Stomach smooth muscle (tissue), 2 donors: Measurements from ENCODE around the gene ZNF469.

Experiments used
- H3K27ac ChIP-seq: one replicate; pipeline ENCODE4 v1.7.0; 2013; ENCODE audit warnings: mild to moderate bottlenecking, low read length, inconsistent platforms
- H3K27me3 ChIP-seq, 2 donors: one replicate each; pipeline ENCODE4 v1.7.0; 2013; ENCODE audit warnings: low read length in 2 of 2; ENCODE audit not compliant: insufficient read depth in 2 of 2, control insufficient read depth in 1 of 2
- H3K36me3 ChIP-seq, 2 donors: one replicate each; pipeline ENCODE4 v1.7.0; 2013; ENCODE audit warnings: low read length in 2 of 2; ENCODE audit not compliant: control insufficient read depth in 2 of 2, insufficient read depth in 2 of 2
- H3K4me1 ChIP-seq: one replicate; pipeline ENCODE4 v1.7.0; 2013; ENCODE audit warnings: low read length; ENCODE audit not compliant: control insufficient read depth, insufficient read depth
- H3K4me3 ChIP-seq, 2 donors: one replicate each; pipeline ENCODE4 v1.7.0; 2013; ENCODE audit warnings: low read length in 2 of 2
- H3K9ac ChIP-seq, 2 donors: one replicate each; pipeline ENCODE4 v1.7.0; 2013; ENCODE audit warnings: low read length in 2 of 2, mild to moderate bottlenecking in 1 of 2
- H3K9me3 ChIP-seq, 2 donors: one replicate each; pipeline ENCODE4 v1.7.0; 2013; ENCODE audit warnings: low read length in 2 of 2; ENCODE audit not compliant: control insufficient read depth in 2 of 2
- donor health status: healthy.
- donor health status: Pancreatic carcinoma.

The ZNF469 gene

DNA sequence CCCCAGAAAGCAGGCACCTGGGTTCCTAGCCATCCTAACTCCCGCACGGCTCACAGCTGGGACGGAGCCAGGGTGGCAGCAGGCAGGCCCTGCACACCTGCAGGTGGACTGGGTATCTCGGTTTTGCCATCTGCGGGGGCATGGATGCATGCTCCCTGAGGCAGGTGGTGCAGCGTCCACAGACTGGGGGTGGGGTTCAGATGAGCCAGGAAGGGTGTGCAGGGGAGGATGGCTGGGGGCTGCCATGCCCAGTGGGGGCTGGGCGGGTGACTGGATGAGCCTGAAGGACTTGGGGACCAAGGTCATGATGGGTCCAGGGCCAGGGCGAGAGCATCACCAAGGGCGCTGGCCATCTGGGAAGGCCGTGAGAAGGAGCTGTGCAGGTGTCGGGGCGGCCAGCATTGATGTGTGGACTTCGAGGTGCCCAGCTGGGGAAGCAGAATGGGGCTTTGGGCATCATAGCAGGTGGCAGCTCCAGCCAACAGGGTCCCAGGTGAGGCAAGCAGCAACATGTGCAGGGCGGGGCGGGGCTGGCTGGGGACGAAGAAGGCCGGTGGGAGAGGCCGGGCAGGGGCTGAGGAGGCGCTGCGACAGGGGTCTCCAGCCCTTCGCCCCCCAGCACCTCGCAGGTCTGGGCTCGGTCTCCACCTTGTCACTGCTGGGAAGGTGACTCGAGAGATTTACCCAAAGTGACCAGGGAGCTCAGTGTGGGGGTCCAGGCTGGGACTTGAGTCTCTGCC lies 41.0 kb upstream of the ZNF469 start:
- Histone ChIP-seq H3K9ac (no peak overlapping the region), H3K9me3 (peaks cover 0 to 8% of the 10 kb centered on the region in 2 donors), H3K4me3 (no peak overlapping the region), H3K27ac (no peak overlapping the region), H3K4me1 (no peaks in the 10 kb centered on the region), H3K27me3 (peaks cover 4 to 6% of the 10 kb centered on the region in 2 donors), H3K36me3 (no peaks in the 10 kb centered on the region)

DNA sequence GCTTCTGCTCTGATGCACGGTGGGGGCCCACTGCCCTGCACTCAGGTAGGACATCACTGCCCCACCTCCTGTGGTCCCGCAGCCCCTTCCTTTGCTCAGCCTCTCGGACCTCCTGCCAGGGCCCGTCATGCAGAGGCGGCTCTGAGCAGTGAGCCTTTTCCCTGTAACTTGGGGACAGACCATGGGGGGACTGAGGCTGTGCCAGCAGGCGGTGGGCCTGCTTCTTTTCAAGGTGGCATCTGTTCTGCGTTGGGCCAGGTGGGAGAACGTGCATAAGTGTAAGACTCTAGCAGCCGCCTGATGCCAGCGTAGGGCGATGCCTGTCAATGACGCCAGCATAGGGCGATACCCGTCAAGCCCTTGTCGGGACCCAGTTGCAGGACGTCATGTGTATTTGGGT lies 40.3 kb upstream of the ZNF469 start:
- Histone ChIP-seq H3K4me3 (no peak overlapping the region), H3K27ac (no peak overlapping the region), H3K9me3 (peaks cover 0 to 8% of the 10 kb centered on the region in 2 donors), H3K9ac (no peak overlapping the region), H3K36me3 (no peaks in the 10 kb centered on the region), H3K4me1 (no peaks in the 10 kb centered on the region), H3K27me3 (peaks cover 4 to 6% of the 10 kb centered on the region in 2 donors)

DNA sequence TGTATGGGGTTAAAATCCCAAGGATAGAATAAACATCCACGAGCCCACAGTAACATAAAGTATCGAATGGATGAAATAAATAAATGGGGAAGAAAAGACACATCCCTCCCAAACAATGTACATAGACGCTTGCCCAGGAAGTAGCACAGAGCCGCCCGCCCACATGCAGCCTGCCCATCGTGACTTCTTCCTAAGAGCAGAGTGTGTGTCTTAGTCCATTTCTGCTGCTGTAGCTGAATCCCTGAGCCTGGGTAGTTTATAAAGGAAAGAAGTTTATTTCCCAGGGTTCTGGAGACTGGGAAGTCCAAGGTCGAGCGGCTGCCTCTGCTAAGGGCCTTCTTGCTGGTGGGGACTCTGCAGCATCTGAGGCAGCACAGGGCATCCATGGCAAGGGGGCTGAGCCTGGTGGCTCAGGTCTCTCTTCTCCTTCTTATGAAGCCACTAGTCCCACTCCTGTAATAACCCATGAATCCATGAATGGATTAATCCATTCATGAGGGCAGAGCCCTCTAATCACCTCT lies 39.4 kb upstream of the ZNF469 start:
- no peak overlapping the region for H3K9ac ChIP-seq
- peaks cover 0 to 8% of the 10 kb centered on the region in 2 donors for H3K9me3 ChIP-seq
- H3K36me3 ChIP-seq = no peaks in the 10 kb centered on the region
- H3K27me3 ChIP-seq = peaks cover 4 to 6% of the 10 kb centered on the region in 2 donors
- peaks cover 2% of the 10 kb centered on the region for H3K4me1 ChIP-seq
- no peak overlapping the region for H3K27ac ChIP-seq
- H3K4me3 ChIP-seq = no peak overlapping the region

DNA sequence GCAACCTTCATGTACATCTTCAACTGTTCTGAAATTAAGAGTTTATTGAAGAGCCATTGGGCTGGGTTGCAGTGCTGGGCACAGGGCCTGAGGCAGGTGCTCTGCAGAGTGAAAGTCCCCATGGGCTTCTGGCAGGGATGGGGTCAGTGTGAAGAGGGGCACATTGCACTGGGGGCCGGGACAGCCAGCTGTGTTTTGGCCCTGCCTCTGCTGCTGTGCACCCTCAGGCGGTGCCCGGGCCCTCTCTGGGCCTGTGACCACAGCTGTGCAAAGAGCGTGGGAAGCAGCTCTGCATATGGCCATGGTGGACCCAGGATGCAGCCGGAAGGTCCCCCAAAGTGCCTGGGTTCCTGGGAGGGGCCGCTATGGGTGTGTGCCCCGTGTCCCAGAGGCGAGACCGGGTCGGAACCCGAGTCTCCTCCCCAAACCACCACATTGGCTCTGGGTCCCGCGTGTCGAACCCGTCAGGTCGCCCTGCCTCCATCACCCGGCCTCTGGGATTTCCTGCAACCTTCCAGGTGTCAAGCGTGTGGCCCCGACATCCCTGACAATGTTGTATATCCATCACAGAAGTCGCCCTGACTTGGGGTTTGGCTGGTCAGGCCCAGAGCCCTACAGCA lies 38.2 kb upstream of the ZNF469 start:
- H3K4me1 ChIP-seq = peaks cover 2% of the 10 kb centered on the region
- H3K27ac ChIP-seq = no peak overlapping the region
- H3K9me3 ChIP-seq = peaks cover 0 to 8% of the 10 kb centered on the region in 2 donors
- H3K27me3 ChIP-seq = peaks cover 3% of the 10 kb centered on the region in 2 donors
- H3K36me3 ChIP-seq = no peaks in the 10 kb centered on the region
- H3K9ac ChIP-seq = no peak overlapping the region
- no peak overlapping the region for H3K4me3 ChIP-seq

DNA sequence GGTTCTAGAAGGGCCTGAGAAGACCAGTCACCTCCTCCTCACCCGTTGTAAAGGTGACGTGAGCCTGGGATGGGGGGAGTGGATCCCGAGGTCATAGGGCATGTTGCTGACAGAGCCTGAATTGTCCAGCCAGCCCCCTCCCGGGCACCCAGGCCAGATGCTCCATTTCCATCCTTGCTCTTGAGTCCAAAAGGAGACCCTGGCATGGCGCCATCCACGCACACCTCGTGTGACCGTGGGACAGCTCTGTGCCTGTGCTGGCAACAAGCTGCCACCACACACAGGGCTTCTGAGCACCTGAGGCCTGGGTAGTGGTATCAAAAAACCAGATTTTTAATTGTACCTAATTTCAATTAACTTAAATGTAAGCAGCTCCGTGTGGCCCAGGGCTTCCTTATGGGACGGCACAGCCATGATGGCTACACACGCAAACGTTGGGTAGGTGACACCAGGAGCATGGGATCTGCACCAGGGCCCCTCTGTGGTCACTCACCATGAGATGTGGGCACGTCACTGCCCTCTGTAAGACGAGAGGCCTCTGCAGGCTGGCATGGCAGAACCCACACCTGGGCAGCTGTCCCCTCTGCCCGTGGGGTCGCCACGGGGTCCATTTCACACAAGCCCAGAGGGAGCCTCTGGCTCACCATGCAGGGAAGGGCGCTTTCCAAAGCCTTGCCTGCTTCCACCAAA lies 37.6 kb upstream of the ZNF469 start:
- Histone ChIP-seq H3K4me1 (peaks cover 2% of the 10 kb centered on the region), H3K4me3 (no peak overlapping the region), H3K36me3 (no peaks in the 10 kb centered on the region), H3K9ac (no peak overlapping the region), H3K27me3 (peaks cover 1 to 6% of the 10 kb centered on the region in 2 donors), H3K9me3 (peaks cover 0 to 8% of the 10 kb centered on the region in 2 donors), H3K27ac (no peak overlapping the region)

DNA sequence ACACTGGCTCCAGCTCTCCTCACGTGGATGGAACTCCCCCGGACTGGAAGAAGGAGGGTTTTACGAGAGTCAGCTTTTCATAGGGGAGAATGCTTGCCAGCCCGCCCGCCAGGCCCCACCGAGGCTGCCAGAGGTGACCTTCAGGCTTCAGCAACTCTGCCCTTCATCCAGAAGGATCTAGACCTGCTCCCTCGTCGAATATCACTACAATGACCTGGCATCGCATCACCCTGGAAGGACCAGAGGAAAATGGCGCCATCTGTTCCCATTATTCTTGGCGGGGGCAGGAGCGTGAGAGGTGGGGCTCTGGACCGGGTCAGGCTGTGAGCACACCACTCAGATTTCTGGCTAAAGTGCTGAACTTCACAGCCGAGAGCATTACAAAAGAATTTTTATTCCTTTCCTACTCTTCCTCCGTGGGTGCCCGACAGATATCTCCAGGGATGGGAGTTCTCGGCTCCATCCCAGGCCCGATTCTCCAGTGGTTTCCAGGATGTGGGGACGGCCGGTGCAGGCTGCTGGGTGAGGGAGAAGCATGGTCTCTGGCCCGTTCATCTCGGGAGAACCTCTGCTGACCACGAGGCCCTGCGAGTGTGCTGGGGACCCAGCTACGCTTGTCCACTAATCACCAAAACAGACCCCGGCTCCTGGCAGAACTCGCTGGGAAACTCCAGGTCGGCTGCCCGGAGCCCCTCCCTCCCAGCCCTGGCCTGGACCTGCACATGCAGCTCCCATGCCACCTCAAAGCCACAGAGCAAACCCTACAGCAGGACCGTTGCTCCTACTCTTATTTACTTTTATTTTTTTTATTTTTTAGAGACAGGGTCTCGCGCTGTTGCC lies 36.8 kb upstream of the ZNF469 start:
- Histone ChIP-seq H3K27ac (no peak overlapping the region), H3K9ac (no peak overlapping the region), H3K27me3 (peaks cover 0 to 6% of the 10 kb centered on the region in 2 donors), H3K4me3 (no peak overlapping the region), H3K9me3 (peaks cover 0 to 8% of the 10 kb centered on the region in 2 donors), H3K4me1 (peaks cover 2% of the 10 kb centered on the region), H3K36me3 (no peaks in the 10 kb centered on the region)

DNA sequence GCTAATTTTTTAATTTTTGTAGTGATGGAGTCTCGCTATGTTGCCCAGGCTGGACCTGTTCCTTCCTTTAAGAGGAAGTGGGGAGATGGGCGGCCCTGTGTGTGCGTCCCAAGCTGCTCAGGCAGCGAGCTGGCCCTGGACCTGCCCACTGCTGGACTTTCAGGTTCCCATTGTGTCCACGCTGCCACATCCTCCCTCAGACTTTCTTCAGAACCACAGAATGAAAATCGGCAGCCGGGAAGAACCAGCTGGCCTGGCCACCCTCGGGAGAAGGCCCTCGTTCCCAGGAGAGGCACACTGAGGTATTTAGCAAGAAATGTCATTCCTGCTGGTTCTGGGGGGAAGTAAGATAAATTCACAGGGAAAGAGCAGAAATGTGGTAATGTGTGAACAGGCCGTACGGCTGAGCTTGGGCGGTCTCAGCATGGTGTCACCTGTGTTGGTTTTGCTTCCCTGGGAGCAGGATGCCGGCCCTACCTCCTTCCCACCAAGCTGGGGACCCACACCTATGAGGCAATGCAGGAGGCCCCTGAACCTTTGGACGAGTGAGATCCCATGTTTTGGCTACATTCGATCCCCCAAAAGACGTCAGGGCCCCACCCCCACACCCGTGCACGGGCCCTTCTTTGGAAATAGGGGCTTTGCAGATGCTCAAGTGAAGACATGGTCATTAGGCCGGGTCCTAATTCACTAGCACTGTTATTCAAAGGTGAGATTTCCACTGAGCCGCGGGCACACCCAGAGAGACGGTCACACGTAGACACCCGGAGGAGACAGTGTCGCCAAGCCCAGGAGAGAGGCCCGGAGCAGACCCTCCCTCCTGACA lies 35.9 kb upstream of the ZNF469 start:
- no peaks in the 10 kb centered on the region for H3K36me3 ChIP-seq
- H3K27me3 ChIP-seq = peaks cover 0 to 6% of the 10 kb centered on the region in 2 donors
- H3K4me1 ChIP-seq = peaks cover 2% of the 10 kb centered on the region
- H3K9me3 ChIP-seq = peaks cover 0 to 8% of the 10 kb centered on the region in 2 donors
- H3K9ac ChIP-seq = no peak overlapping the region
- H3K27ac ChIP-seq = no peak overlapping the region
- no peak overlapping the region for H3K4me3 ChIP-seq

DNA sequence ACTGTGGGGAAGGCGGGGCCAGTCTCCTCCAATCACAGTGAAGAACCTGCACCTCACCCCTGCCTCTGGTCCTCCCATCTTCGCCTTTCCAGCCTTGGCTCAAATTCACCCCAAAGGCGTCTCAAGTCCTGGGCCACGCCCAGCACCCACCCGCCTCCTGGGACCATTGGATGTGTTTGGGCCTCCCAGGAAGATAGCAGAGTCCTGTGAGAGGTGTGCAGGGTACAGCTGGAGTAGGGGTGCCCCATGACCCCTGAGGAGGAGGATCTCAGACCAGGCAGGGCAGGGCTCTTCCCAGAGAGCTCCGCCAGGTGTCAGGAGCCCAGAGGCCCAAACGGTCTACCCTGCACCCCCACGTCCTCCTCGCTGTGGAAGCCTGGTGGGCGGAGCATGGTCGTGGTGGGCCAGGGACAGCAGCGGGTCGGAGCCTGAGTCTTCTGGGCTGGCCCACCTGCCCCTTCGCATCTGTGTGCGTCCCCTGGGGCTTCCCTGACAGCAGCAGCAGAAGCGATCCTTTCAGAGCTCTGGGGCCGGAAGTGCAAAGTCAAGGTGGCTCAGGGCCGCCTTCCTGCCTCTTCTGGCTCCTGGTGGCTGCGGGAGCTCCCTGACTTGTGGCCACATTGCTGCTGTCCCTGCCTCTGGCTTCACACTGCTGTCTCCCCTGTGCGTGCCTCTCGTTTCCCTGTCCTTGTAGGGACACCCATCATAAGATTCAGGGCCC lies 34.9 kb upstream of the ZNF469 start:
- Histone ChIP-seq H3K36me3 (no peaks in the 10 kb centered on the region), H3K9ac (no peak overlapping the region), H3K4me1 (peaks cover 2% of the 10 kb centered on the region), H3K27me3 (peaks cover 0 to 6% of the 10 kb centered on the region in 2 donors), H3K4me3 (no peak overlapping the region), H3K9me3 (peaks cover 0 to 5% of the 10 kb centered on the region in 2 donors), H3K27ac (no peak overlapping the region)

DNA sequence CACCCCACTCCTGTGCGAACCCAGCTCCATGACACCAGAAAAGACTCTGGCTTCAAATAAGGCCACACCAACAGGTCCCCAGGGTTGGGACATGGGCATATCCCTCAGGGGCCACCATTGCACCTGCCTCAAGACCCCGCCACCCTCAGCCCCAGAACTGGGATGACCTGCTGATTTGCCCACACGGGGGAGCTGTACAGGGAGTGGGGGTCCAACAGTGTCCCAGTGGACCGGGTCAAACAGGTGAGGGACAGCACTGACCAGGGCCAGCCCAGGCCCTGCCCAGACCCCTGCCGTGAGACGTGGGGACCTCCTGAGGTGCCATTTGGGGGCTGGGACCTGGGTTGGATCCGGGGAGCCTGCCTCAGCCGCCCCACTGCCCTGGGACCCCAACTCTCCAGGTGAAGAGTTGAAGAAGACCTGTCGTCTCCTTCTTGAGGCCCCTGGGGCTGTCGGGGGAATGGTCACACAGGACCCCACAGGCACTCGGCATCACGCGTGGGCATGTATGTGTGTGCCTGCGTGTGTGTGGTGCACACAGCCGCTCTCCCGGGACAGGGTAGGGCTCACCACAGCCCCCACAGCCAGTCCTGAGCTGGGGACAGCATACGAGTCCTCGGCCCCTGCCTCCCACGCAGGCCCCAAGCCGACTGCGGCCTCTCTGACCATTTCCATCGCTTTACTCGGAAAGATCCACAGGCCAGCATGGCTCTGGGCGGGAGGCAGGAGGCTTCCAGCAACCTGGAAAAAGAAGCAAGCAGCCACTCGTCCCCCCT lies 34.2 kb upstream of the ZNF469 start:
- H3K9me3 ChIP-seq = no peaks in the 10 kb centered on the region

More for the DNA sequence above, 34.2 kb upstream of the ZNF469 start:
- Histone ChIP-seq H3K4me3 (no peak overlapping the region), H3K36me3 (no peaks in the 10 kb centered on the region), H3K9ac (no peak overlapping the region), H3K27ac (no peak overlapping the region), H3K27me3 (peaks cover 0 to 6% of the 10 kb centered on the region in 2 donors), H3K4me1 (peaks cover 2% of the 10 kb centered on the region)
